ENCODE data around the gene LYAR. TPM values are rescaled to one million over a fixed set of nuclear protein-coding genes. Genes with fewer than 3 reads are reported as not detected.

The LYAR gene
- total RNA-seq, 4 donors from 2014 or later: 4.7 to 16.1 (median 10.3) TPM

DNA sequence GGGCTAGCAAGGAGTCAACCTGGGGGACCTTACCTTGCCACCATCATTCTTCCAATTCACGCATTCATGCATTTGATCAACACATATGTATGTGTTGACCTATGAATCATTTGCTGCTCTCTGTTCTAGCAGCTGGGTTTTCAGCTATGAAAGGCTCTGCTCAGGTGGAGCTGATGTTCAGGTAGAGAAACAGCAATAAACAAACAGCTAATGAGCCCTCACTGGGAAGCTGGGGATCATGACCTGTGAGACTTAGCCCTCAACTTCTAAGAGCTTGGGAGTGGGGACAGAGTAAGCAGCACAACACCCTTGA is 61.6 kb downstream of the LYAR start:
- H3K27me3 ChIP-seq: peaks cover 0 to 54% of the 10 kb centered on the region in 2 donors
- 78 to 85% methylated on average over 1 of the region's 1 CpG for WGBS, 2 donors
- H3K36me3 ChIP-seq: peaks cover 0 to 1% (median 0%) of the 10 kb centered on the region in 3 donors
- H3K27ac ChIP-seq: no peak overlapping the region
- H3K4me1 ChIP-seq: peaks cover 0 to 4% (median 0%) of the 10 kb centered on the region in 4 donors
- DNase-seq (ENCODE audit: low spot score in 2 of 2): no peak
- TF ChIP-seq POLR2A (IDR thresholded peaks at IDR 0.05) (no peak), EP300 (IDR thresholded peaks at IDR 0.05) (no peak)
- TF ChIP-seq, protein P1, sequence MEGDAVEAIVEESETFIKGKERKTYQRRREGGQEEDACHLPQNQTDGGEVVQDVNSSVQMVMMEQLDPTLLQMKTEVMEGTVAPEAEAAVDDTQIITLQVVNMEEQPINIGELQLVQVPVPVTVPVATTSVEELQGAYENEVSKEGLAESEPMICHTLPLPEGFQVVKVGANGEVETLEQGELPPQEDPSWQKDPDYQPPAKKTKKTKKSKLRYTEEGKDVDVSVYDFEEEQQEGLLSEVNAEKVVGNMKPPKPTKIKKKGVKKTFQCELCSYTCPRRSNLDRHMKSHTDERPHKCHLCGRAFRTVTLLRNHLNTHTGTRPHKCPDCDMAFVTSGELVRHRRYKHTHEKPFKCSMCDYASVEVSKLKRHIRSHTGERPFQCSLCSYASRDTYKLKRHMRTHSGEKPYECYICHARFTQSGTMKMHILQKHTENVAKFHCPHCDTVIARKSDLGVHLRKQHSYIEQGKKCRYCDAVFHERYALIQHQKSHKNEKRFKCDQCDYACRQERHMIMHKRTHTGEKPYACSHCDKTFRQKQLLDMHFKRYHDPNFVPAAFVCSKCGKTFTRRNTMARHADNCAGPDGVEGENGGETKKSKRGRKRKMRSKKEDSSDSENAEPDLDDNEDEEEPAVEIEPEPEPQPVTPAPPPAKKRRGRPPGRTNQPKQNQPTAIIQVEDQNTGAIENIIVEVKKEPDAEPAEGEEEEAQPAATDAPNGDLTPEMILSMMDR (IDR thresholded peaks at IDR 0.05): no peak
- no peak overlapping the region for H3K4me3 ChIP-seq
- H3K9me3 ChIP-seq: peaks cover 0 to 11% (median 0%) of the 10 kb centered on the region in 4 donors

DNA sequence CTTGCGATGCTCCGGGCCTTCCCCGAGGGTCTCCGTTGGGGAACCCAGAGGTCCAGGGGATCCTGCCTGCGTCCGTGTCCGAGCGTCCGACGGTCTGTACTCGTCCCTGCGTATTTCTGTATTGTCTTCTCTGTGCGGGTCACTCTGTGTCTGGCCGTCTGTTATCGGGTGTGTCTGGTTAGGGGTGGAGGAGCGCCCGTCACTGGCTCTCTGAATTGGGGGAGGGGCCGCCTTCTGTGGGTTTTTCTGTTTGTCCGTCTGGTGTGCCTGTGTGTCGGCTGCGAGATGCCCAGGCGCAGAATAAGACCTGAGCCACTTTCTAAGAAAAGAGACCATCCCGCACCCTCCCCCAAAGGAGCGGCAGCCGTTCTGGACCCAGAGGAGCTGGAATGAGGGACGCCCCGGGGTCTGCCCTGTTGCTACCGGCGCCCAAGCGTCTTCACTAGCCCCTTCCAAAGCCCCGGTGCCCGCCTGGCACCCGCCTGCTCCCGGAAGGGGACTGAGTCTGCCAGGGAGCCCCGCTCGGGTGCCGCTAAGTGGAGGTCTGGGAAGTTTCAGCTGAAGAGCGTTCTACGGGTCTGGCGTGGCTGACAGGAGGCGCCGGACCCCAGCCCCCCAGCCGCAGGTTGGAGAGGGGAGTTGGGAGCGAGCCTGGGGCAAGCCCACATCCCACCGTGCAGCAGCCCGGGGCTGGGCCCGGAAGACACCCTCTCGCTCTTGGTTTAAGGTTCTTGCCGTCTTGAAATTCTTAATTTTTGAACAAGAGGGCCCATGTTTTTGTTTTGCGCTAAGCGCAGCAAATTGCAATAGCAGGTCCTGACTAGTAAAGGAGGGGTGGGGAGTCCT is 62.2 kb downstream of the LYAR start:
- no peak for DNase-seq (ENCODE audit: low spot score in 2 of 2)
- TF ChIP-seq EP300 (IDR thresholded peaks at IDR 0.05): no peak
- TF ChIP-seq POLR2A (IDR thresholded peaks at IDR 0.05): no peak
- TF ChIP-seq, protein P1 (IDR thresholded peaks at IDR 0.05): no peak
- H3K4me1 ChIP-seq: peaks cover 0 to 4% (median 0%) of the 10 kb centered on the region in 4 donors
- no peak overlapping the region for H3K4me3 ChIP-seq
- no peak overlapping the region for H3K27ac ChIP-seq
- peaks cover 0 to 6% (median 0%) of the 10 kb centered on the region in 4 donors for H3K9me3 ChIP-seq
- H3K36me3 ChIP-seq: no peaks in the 10 kb centered on the region
- H3K27me3 ChIP-seq: peaks cover 0 to 60% of the 10 kb centered on the region in 2 donors
- 7 to 20% methylated on average over 12 to 35 of the region's 51 CpGs for WGBS, 2 donors

DNA sequence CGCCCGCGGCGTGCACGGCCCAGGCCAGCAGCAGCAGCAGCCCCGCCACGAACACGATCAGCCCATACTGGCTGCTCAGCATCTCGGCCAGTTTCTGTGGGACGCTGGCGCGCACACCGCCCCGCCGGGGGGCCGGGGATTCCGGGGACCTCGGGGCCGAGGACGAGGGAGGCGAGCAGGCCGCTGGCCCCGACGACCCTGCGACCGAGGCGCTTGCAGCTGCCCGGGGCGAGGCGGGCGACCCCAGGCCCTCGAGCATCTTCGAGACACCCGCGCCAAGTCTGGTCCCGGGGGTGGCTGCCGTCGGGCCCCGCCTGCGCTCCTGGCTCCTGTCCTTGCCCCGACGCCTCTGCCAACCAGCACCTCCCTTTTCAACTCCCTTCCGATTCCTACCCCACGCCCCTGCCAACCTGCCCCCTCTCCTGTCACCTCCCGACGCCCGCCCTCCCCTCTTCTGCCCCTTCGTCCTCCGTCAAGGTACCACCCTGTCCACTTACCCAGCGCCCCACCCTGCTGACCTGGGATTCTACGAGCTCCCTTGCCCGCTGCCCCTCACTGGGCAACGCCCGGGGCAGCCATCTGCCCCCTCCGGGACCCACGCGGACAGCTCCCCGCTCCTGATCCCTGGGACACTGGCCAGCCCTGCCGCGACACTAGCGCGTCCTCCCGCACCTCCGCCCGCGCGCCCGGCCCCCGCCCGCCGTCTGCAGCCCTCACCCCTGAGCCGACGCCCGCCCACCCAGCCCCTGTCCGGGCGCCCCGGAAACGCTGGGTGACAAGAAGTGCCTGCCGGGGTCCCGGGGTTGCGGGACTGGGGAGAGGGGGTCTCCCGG is 63.1 kb downstream of the LYAR start, which contains the start of gene OTOP1:
OTOP1 (minus strand) TSS at position 324 of the 833 bp plus-strand sequence; CDS start at position 259, 65 bp downstream.
- H3K27ac ChIP-seq: no peak within 1 kb of the TSS
- no peak within 1 kb of the TSS for H3K4me3 ChIP-seq
- peaks cover 0 to 61% of the 10 kb centered on the region in 2 donors for H3K27me3 ChIP-seq
- H3K4me1 ChIP-seq: peaks cover 0 to 4% (median 0%) of the 10 kb centered on the region in 4 donors
- WGBS, 2 donors: 10% methylated on average over 45 to 56 of the region's 82 CpGs
- H3K36me3 ChIP-seq: no peaks in the 10 kb centered on the region
- TF ChIP-seq POLR2A (IDR thresholded peaks at IDR 0.05): no peak
- TF ChIP-seq EP300 (IDR thresholded peaks at IDR 0.05): no peak
- TF ChIP-seq, protein P1 (IDR thresholded peaks at IDR 0.05): no peak
- peaks cover 0 to 6% (median 0%) of the 10 kb centered on the region in 4 donors for H3K9me3 ChIP-seq
- no peak for DNase-seq (ENCODE audit: low spot score in 2 of 2)

DNA sequence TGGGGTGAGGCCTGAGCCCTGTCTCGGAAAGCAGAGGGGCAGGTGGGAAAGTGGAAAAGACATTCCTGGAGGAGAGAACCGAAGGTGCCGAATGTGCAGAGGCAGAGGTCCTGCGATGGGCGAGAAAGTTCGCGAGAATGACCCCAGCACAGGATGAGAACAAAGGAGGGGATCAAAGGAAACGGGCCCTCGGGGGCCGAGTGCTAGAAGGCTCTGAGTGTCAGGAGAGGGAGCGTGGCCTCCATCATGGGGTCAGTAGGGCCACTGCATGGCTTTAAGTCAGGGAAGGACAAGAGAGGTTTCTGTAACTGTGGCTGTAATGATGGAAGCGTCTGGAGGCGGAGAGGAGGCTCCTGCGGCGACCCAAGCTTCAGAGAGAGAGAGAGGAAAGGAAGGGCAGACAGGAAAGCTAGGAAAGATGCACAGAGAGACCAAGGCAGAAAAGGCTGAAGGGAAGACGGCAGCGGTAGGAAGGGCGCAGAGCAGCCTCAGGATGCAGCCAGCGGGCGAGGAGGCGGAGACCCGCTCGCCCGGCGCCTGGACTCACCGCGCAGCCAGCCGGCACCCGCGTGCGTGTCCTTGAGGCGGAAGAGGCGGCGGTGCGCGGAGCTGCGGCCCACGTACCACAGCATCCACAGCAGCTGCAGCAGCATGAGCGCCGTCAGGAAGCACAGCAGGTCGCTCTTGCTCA is 63.9 kb downstream of the LYAR start:
- peaks cover 0 to 4% (median 0%) of the 10 kb centered on the region in 4 donors for H3K4me1 ChIP-seq
- DNase-seq (ENCODE audit: low spot score in 2 of 2): no peak
- no peak for TF ChIP-seq POLR2A (IDR thresholded peaks at IDR 0.05)
- TF ChIP-seq, protein P1 (IDR thresholded peaks at IDR 0.05): no peak
- TF ChIP-seq EP300 (IDR thresholded peaks at IDR 0.05): no peak
- H3K9me3 ChIP-seq: peaks cover 0 to 6% (median 0%) of the 10 kb centered on the region in 4 donors
- no peak overlapping the region for H3K4me3 ChIP-seq
- H3K27me3 ChIP-seq: peaks cover 0 to 61% of the 10 kb centered on the region in 2 donors
- no peaks in the 10 kb centered on the region for H3K36me3 ChIP-seq
- H3K27ac ChIP-seq: no peak overlapping the region
- WGBS, 2 donors: 9 to 14% methylated on average over 40 to 41 of the region's 41 CpGs

Other genes with a start within 250 kb of the LYAR start
- gene OTOP1, start 63.2 kb downstream of the LYAR start, total RNA-seq: not detected
- 10 to 100 TPM; 13.3 to 36.5 (median 23.8) TPM for gene TMEM128, start 41.9 kb downstream of the LYAR start, total RNA-seq
- 10 to 100 TPM in 2 of 4 donors, 1 to 10 TPM in 2; 5.1 to 28.4 (median 10.1) TPM for gene ZBTB49, start 97 bp upstream of the LYAR start, total RNA-seq
- gene NSG1, start 96.9 kb upstream of the LYAR start, total RNA-seq: 1 to 10 TPM in 3 of 4 donors, under 1 TPM in 1; 0.44 to 6.5 (median 3.6) TPM

All from tibial nerve (tissue), 4 donors.